ENCODE measurements around the gene MRPL58. TPM values are rescaled to one million over a fixed set of nuclear protein-coding genes. Genes with fewer than 3 reads are reported as not detected.
A peak's percentile ranks its signal among the peaks of the same experiment; 100 is the strongest.

The MRPL58 gene
- total RNA-seq, 4 donors from 2014 or later, result 18.2 to 26.4 (median 20.8) TPM

- TF ChIP-seq, protein P1, sequence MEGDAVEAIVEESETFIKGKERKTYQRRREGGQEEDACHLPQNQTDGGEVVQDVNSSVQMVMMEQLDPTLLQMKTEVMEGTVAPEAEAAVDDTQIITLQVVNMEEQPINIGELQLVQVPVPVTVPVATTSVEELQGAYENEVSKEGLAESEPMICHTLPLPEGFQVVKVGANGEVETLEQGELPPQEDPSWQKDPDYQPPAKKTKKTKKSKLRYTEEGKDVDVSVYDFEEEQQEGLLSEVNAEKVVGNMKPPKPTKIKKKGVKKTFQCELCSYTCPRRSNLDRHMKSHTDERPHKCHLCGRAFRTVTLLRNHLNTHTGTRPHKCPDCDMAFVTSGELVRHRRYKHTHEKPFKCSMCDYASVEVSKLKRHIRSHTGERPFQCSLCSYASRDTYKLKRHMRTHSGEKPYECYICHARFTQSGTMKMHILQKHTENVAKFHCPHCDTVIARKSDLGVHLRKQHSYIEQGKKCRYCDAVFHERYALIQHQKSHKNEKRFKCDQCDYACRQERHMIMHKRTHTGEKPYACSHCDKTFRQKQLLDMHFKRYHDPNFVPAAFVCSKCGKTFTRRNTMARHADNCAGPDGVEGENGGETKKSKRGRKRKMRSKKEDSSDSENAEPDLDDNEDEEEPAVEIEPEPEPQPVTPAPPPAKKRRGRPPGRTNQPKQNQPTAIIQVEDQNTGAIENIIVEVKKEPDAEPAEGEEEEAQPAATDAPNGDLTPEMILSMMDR (IDR thresholded peaks at IDR 0.05), result no peak
- no peak for TF ChIP-seq POLR2A (IDR thresholded peaks at IDR 0.05)
- no peaks in the 10 kb centered on the region for H3K36me3 ChIP-seq
- no peak overlapping the region for H3K4me3 ChIP-seq
- H3K27me3 ChIP-seq, result no peaks in the 10 kb centered on the region
- intact Hi-C loops (cut with DNase I; ENCODE audit: low total_unique reads), result no loop called here
- H3K4me1 ChIP-seq, result no peaks in the 10 kb centered on the region
- H3K27ac ChIP-seq, result peak overlapping the region in 1 of 2 donors; percentile 33
- DNase-seq, result peak in 1 of 2 donors; percentile 46
- H3K9me3 ChIP-seq, result no peaks in the 10 kb centered on the region
These were observed 16.6 kb upstream of the MRPL58 start for GRCh38 chr17:74995847-74996246.

GRCh38 chr17:74998783-74999182 lies 13.7 kb upstream of the MRPL58 start:
- no peak for TF ChIP-seq POLR2A (IDR thresholded peaks at IDR 0.05)
- TF ChIP-seq, protein P1 (IDR thresholded peaks at IDR 0.05), result no peak
- Histone ChIP-seq H3K4me1 (no peaks in the 10 kb centered on the region), H3K36me3 (no peaks in the 10 kb centered on the region), H3K27ac (no peak overlapping the region), H3K4me3 (no peak overlapping the region), H3K9me3 (no peaks in the 10 kb centered on the region), H3K27me3 (no peaks in the 10 kb centered on the region)
- intact Hi-C loops (cut with DNase I; ENCODE audit: low total_unique reads), result no loop called here
- no peak for DNase-seq

- H3K4me3 ChIP-seq, result no peak overlapping the region
- intact Hi-C loops (cut with DNase I; ENCODE audit: low total_unique reads), result no loop called here
- DNase-seq, result no peak
- no peak for TF ChIP-seq POLR2A (IDR thresholded peaks at IDR 0.05)
- TF ChIP-seq, protein P1 (IDR thresholded peaks at IDR 0.05), result no peak
- H3K9me3 ChIP-seq, result no peaks in the 10 kb centered on the region
- no peaks in the 10 kb centered on the region for H3K4me1 ChIP-seq
- no peaks in the 10 kb centered on the region for H3K27me3 ChIP-seq
- H3K36me3 ChIP-seq, result no peaks in the 10 kb centered on the region
- H3K27ac ChIP-seq, result no peak overlapping the region
These were observed 12.9 kb upstream of the MRPL58 start for GRCh38 chr17:74999523-74999922.

DNA sequence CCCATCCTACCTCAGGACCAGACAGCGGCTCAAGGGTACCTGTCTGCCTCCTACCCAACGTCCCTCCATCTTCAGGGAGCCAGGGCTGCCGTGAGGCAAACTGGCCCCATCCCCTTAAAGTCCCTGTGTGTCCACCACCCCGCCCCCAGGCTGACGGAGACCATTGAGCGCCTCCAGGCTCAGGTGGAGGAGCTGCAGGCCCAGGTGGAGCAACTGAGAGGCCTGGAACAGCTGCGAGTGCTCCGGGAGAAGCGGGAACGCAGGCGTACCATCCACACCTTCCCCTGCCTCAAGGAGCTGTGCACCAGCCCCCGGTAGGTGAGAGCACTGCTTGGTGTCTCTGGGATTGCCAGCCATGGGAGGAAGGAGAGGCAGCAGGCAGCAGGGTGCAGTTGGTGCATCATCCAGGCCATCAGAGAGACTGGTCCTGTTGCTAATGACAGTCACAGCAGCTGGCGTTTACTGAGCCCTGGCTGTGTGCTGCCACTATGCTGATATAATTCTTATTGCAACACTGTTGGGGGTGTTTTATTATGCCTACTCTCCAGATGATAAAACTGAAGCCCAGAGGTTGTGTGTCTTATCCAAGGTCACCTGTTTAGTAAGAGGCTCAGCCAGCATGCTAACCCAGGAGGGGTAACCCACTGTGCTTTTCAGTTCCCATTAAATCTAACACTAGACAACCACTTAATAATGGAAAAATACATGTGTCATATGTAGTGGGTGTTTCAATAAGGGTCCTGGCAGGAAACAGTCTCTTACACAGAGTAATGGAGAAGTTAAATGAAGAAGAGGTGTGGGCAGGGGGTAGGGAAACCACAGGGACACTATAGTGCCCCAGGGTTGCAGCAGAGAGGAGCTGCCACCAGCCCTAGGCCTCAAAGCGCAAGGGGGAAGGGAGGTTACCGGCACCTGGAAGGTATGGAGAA lies 10.3 kb upstream of the MRPL58 start:
- Histone ChIP-seq H3K36me3 (no peaks in the 10 kb centered on the region), H3K27ac (no peak overlapping the region), H3K4me3 (no peak overlapping the region), H3K27me3 (no peaks in the 10 kb centered on the region), H3K9me3 (no peaks in the 10 kb centered on the region), H3K4me1 (no peaks in the 10 kb centered on the region)
- intact Hi-C loops (cut with DNase I; ENCODE audit: low total_unique reads), result no loop called here
- no peak for DNase-seq
- no peak for TF ChIP-seq POLR2A (IDR thresholded peaks at IDR 0.05)
- TF ChIP-seq, protein P1 (IDR thresholded peaks at IDR 0.05), result no peak
